Measurements from ENCODE around the gene IL22.

- TF ChIP-seq SIN3A (conservative IDR thresholded peaks at IDR 0.05 in 1 of 2, IDR thresholded peaks at IDR 0.05 in 1 of 2; ENCODE audit: low read depth in 1 of 2, low read length in 2 of 2) (no peak), KDM5A (IDR thresholded peaks at IDR 0.05; ENCODE audit: low read length) (no peak)
- TF ChIP-seq, protein P1, sequence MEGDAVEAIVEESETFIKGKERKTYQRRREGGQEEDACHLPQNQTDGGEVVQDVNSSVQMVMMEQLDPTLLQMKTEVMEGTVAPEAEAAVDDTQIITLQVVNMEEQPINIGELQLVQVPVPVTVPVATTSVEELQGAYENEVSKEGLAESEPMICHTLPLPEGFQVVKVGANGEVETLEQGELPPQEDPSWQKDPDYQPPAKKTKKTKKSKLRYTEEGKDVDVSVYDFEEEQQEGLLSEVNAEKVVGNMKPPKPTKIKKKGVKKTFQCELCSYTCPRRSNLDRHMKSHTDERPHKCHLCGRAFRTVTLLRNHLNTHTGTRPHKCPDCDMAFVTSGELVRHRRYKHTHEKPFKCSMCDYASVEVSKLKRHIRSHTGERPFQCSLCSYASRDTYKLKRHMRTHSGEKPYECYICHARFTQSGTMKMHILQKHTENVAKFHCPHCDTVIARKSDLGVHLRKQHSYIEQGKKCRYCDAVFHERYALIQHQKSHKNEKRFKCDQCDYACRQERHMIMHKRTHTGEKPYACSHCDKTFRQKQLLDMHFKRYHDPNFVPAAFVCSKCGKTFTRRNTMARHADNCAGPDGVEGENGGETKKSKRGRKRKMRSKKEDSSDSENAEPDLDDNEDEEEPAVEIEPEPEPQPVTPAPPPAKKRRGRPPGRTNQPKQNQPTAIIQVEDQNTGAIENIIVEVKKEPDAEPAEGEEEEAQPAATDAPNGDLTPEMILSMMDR (IDR thresholded peaks at IDR 0.05; ENCODE audit: control extremely low read depth in 1 of 3, insufficient read depth in 1 of 3, low read depth in 1 of 3, low read length in 3 of 3): no peak
Measured at GRCh38 chr12:68240975-68241374, 12.4 kb downstream of the IL22 start.
